ENCODE data around the gene HERPUD2.

GRCh38 chr7:35723011-35723410 lies 28.1 kb upstream of the HERPUD2 start:
- TF ChIP-seq EP300 (IDR thresholded peaks at IDR 0.05; ENCODE audit: borderline replicate concordance) (no peak), FOXM1 (IDR thresholded peaks at IDR 0.05; ENCODE audit: borderline replicate concordance, low read depth) (no peak), TEAD4 (IDR thresholded peaks at IDR 0.05) (no peak), EGR1 (IDR thresholded peaks at IDR 0.05) (no peak), RAD21 (IDR thresholded peaks at IDR 0.05; ENCODE audit: low read depth) (no peak), TCF12 (IDR thresholded peaks at IDR 0.05; ENCODE audit: low read depth) (no peak), CREB1 (IDR thresholded peaks at IDR 0.05; ENCODE audit: low read depth) (no peak), TAF1 (IDR thresholded peaks at IDR 0.05; ENCODE audit: low read depth) (no peak), YY1 (IDR thresholded peaks at IDR 0.05; ENCODE audit: low read depth) (no peak), MAX (IDR thresholded peaks at IDR 0.05) (no peak), REST (IDR thresholded peaks at IDR 0.05; ENCODE audit: low read depth) (no peak), CEBPB (IDR thresholded peaks at IDR 0.05) (no peak)

All from Ishikawa (cell line).